Measurements from ENCODE around the gene ATP6V0A1. TPM values are rescaled to one million over a fixed set of nuclear protein-coding genes. Genes with fewer than 3 reads are reported as not detected.

The ATP6V0A1 gene
- total RNA-seq, 1 donor from 2014 or later = 103 TPM

GRCh38 chr17:42562388-42563142 lies 103.9 kb downstream of the ATP6V0A1 start:
- TF ChIP-seq CTCF (IDR thresholded peaks at IDR 0.05; ENCODE audit: unreplicated experiment) = no peak
- Mint-ChIP-seq H3K27me3 (ENCODE audit: unreplicated experiment) (peaks cover 11% of the 10 kb centered on the region), H3K4me1 (ENCODE audit: unreplicated experiment) (peaks cover 26% of the 10 kb centered on the region), H3K9me3 (ENCODE audit: unreplicated experiment) (no peaks in the 10 kb centered on the region), H3K4me3 (ENCODE audit: unreplicated experiment) (peak overlapping the region; percentile 95), H3K36me3 (ENCODE audit: low read depth, unreplicated experiment) (peaks cover 4% of the 10 kb centered on the region), H3K27ac (ENCODE audit: unreplicated experiment) (peak overlapping the region; percentile 94)
- DNase-seq (ENCODE audit: low spot score) = peak; percentile 22

GRCh38 chr17:42563143-42563509 lies 104.4 kb downstream of the ATP6V0A1 start:
- H3K4me3 Mint-ChIP-seq (ENCODE audit: unreplicated experiment) = peak overlapping the region; percentile 95

GRCh38 chr17:42563543-42563942 lies 104.9 kb downstream of the ATP6V0A1 start:
- Mint-ChIP-seq H3K36me3 (ENCODE audit: low read depth, unreplicated experiment) (peaks cover 5% of the 10 kb centered on the region), H3K9me3 (ENCODE audit: unreplicated experiment) (no peaks in the 10 kb centered on the region), H3K4me3 (ENCODE audit: unreplicated experiment) (peak overlapping the region; percentile 95), H3K4me1 (ENCODE audit: unreplicated experiment) (peaks cover 32% of the 10 kb centered on the region), H3K27me3 (ENCODE audit: unreplicated experiment) (peaks cover 13% of the 10 kb centered on the region), H3K27ac (ENCODE audit: unreplicated experiment) (peak overlapping the region; percentile 86)
- no peak for DNase-seq (ENCODE audit: low spot score)
- no peak for TF ChIP-seq CTCF (IDR thresholded peaks at IDR 0.05; ENCODE audit: unreplicated experiment)

More at GRCh38 chr17:42563143-42563509, 104.4 kb downstream of the ATP6V0A1 start:
- DNase-seq (ENCODE audit: low spot score) = no peak
- peak overlapping the region; percentile 94 for H3K27ac Mint-ChIP-seq (ENCODE audit: unreplicated experiment)
- TF ChIP-seq CTCF (IDR thresholded peaks at IDR 0.05; ENCODE audit: unreplicated experiment) = no peak
- peaks cover 13% of the 10 kb centered on the region for H3K27me3 Mint-ChIP-seq (ENCODE audit: unreplicated experiment)
- peaks cover 4% of the 10 kb centered on the region for H3K36me3 Mint-ChIP-seq (ENCODE audit: low read depth, unreplicated experiment)
- H3K9me3 Mint-ChIP-seq (ENCODE audit: unreplicated experiment) = no peaks in the 10 kb centered on the region
- peaks cover 30% of the 10 kb centered on the region for H3K4me1 Mint-ChIP-seq (ENCODE audit: unreplicated experiment)

GRCh38 chr17:42563950-42564349 lies 105.3 kb downstream of the ATP6V0A1 start:
- peaks cover 13% of the 10 kb centered on the region for H3K27me3 Mint-ChIP-seq (ENCODE audit: unreplicated experiment)
- DNase-seq (ENCODE audit: low spot score) = no peak
- peak overlapping the region; percentile 86 for H3K27ac Mint-ChIP-seq (ENCODE audit: unreplicated experiment)
- TF ChIP-seq CTCF (IDR thresholded peaks at IDR 0.05; ENCODE audit: unreplicated experiment) = no peak
- no peaks in the 10 kb centered on the region for H3K9me3 Mint-ChIP-seq (ENCODE audit: unreplicated experiment)
- H3K4me1 Mint-ChIP-seq (ENCODE audit: unreplicated experiment) = peaks cover 34% of the 10 kb centered on the region
- peak overlapping the region; percentile 95 for H3K4me3 Mint-ChIP-seq (ENCODE audit: unreplicated experiment)
- H3K36me3 Mint-ChIP-seq (ENCODE audit: low read depth, unreplicated experiment) = peaks cover 8% of the 10 kb centered on the region

GRCh38 chr17:42564815-42565522 lies 106.3 kb downstream of the ATP6V0A1 start:
- Mint-ChIP-seq H3K36me3 (ENCODE audit: low read depth, unreplicated experiment) (peaks cover 18% of the 10 kb centered on the region), H3K4me1 (ENCODE audit: unreplicated experiment) (peaks cover 34% of the 10 kb centered on the region), H3K4me3 (ENCODE audit: unreplicated experiment) (no peak overlapping the region), H3K9me3 (ENCODE audit: unreplicated experiment) (no peaks in the 10 kb centered on the region), H3K27me3 (ENCODE audit: unreplicated experiment) (peaks cover 13% of the 10 kb centered on the region), H3K27ac (ENCODE audit: unreplicated experiment) (no peak overlapping the region)
- DNase-seq (ENCODE audit: low spot score) = no peak
- no peak for TF ChIP-seq CTCF (IDR thresholded peaks at IDR 0.05; ENCODE audit: unreplicated experiment)
